ENCODE measurements around the gene SH2D1B. TPM values are rescaled to one million over a fixed set of nuclear protein-coding genes. Genes with fewer than 3 reads are reported as not detected.
A peak's percentile ranks its signal among the peaks of the same experiment; 100 is the strongest.

SH2D1B gene
- total and polyA plus RNA-seq, 7 experiments from 2014 or later = 0.22 to 16.9 (median 1.7) TPM; not detected in 3

DNA sequence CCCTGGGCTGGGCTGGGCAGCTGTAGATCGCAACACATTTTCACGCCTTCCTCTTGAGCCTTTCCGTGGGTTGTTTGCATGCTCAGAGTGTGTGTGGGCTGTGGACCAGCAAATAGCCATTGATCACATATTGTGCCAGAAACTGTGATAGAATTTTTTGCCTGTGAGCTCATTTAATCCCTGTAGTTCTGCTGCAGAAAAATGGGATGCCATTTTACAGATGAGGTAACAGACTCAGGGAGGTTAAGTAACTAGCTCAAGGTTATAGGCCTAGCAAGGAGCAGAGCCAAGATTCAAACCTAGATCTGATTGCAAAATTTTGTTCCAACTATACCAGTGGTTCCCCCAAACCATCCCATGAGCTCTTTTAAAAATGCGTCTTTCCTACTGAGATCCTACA lies 45.8 kb downstream of the SH2D1B start:
- Histone ChIP-seq H3K27me3 (ENCODE audit: control insufficient read depth in 2 of 2, insufficient read depth in 2 of 2, low read length in 2 of 2) (no peaks in the 10 kb centered on the region), H3K27ac (ENCODE audit: low read depth, low read length) (no peak overlapping the region), H3K36me3 (ENCODE audit: control insufficient read depth in 2 of 3, insufficient read depth in 3 of 3, low read length in 3 of 3) (no peaks in the 10 kb centered on the region), H3K4me3 (ENCODE audit: low read length) (no peak overlapping the region), H3K4me1 (ENCODE audit: control insufficient read depth in 2 of 2, insufficient read depth in 2 of 2, low read length in 2 of 2) (no peaks in the 10 kb centered on the region), H3K9me3 (ENCODE audit: control insufficient read depth in 2 of 3, low read length in 3 of 3) (no peaks in the 10 kb centered on the region)
- Mint-ChIP-seq H3K36me3 (no peaks in the 10 kb centered on the region), H3K27me3 (peaks cover 0 to 11% (median 6%) of the 10 kb centered on the region in 5 donors), H3K4me3 (no peak overlapping the region), H3K27ac (no peak overlapping the region), H3K4me1 (no peaks in the 10 kb centered on the region), H3K9me3 (no peaks in the 10 kb centered on the region)
- POLR2A ChIA-PET = no interaction called here
- intact Hi-C loops (cut with micrococcal nuclease) = no loop called here
- no peak for DNase-seq
- CTCF ChIA-PET = no interaction called here
- no peak for ATAC-seq

DNA sequence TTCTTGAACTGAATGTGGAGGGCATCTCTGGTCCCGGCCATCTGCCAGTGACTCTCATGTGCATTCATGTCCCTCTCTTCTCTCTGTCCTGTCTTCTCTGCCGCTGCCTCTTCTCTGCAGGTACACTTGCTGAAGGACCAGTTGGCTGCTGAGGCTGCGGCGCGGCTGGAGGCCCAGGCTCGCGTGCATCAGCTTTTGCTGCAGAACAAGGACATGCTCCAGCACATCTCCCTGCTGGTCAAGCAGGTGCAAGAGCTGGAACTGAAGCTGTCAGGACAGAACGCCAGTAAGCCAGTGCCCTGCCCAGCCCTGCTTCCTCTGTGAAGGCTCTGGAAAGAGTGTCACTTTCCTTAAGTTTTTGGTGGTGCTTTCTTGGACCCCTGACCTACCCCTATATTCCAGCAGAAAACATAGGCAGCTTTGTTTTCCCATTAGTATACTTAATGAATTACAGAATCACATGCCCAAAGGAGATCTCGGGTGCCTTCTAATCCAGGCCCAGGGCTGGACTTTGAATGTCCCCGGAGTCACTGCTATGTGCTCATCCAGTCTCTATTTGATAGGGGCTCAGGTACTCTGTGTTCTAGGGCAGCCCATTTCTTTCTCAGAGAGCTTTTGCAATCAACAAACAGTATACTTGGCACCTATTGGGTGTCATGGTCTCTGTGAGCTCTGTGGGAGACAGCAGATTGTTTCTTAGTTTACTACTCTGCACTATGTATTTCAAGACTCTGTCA lies 46.5 kb downstream of the SH2D1B start:
- Histone ChIP-seq H3K27ac (ENCODE audit: low read depth, low read length) (no peak overlapping the region), H3K36me3 (ENCODE audit: control insufficient read depth in 2 of 3, insufficient read depth in 3 of 3, low read length in 3 of 3) (no peaks in the 10 kb centered on the region), H3K4me3 (ENCODE audit: low read length) (no peak overlapping the region), H3K9me3 (ENCODE audit: control insufficient read depth in 2 of 3, low read length in 3 of 3) (no peaks in the 10 kb centered on the region), H3K27me3 (ENCODE audit: control insufficient read depth in 2 of 2, insufficient read depth in 2 of 2, low read length in 2 of 2) (no peaks in the 10 kb centered on the region), H3K4me1 (ENCODE audit: control insufficient read depth in 2 of 2, insufficient read depth in 2 of 2, low read length in 2 of 2) (no peaks in the 10 kb centered on the region)
- CTCF ChIA-PET = no interaction called here
- Mint-ChIP-seq H3K9me3 (no peaks in the 10 kb centered on the region), H3K27me3 (peaks cover 0 to 11% (median 6%) of the 10 kb centered on the region in 5 donors), H3K4me3 (no peak overlapping the region), H3K27ac (no peak overlapping the region), H3K36me3 (no peaks in the 10 kb centered on the region), H3K4me1 (no peaks in the 10 kb centered on the region)
- DNase-seq (no peak), ATAC-seq (no peak)
- intact Hi-C loops (cut with micrococcal nuclease) = no loop called here
- POLR2A ChIA-PET = no interaction called here

DNA sequence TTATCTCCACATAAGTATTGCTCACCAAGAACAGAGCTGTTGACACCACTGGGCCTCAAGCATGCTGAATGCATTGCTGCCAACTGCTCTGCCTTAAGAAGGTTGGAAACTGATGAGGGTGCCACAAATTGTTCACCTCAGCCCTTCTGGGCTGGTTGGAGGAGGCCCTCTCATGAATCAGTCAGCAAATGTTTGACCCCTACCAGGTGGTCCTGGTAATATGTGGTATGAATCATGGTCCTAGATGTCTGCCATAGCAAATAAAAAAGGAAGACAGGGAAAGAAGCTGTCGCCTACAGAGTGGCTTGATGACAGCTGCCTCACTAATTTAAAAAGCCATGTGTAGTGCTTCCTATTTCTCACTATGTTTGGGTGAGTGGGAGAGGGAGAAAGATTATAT lies 47.4 kb downstream of the SH2D1B start:
- intact Hi-C loops (cut with micrococcal nuclease) = no loop called here
- Mint-ChIP-seq H3K27ac (peak overlapping the region in 1 of 9 donors; percentile 57), H3K27me3 (peaks cover 0 to 11% (median 8%) of the 10 kb centered on the region in 5 donors), H3K4me3 (no peak overlapping the region), H3K36me3 (no peaks in the 10 kb centered on the region), H3K9me3 (no peaks in the 10 kb centered on the region), H3K4me1 (no peaks in the 10 kb centered on the region)
- DNase-seq (no peak), ATAC-seq (no peak)
- no peaks in the 10 kb centered on the region for H3K4me1 ChIP-seq (ENCODE audit: control insufficient read depth in 2 of 2, insufficient read depth in 2 of 2, low read length in 2 of 2)
- no peaks in the 10 kb centered on the region for H3K36me3 ChIP-seq (ENCODE audit: control insufficient read depth in 2 of 3, insufficient read depth in 3 of 3, low read length in 3 of 3)
- ChIA-PET POLR2A (no interaction called here), CTCF (no interaction called here)
- H3K27me3 ChIP-seq (ENCODE audit: control insufficient read depth in 2 of 2, insufficient read depth in 2 of 2, low read length in 2 of 2) = no peaks in the 10 kb centered on the region
- H3K4me3 ChIP-seq (ENCODE audit: low read length) = no peak overlapping the region
- H3K9me3 ChIP-seq (ENCODE audit: control insufficient read depth in 2 of 3, low read length in 3 of 3) = no peaks in the 10 kb centered on the region
- H3K27ac ChIP-seq (ENCODE audit: low read depth, low read length) = no peak overlapping the region

DNA sequence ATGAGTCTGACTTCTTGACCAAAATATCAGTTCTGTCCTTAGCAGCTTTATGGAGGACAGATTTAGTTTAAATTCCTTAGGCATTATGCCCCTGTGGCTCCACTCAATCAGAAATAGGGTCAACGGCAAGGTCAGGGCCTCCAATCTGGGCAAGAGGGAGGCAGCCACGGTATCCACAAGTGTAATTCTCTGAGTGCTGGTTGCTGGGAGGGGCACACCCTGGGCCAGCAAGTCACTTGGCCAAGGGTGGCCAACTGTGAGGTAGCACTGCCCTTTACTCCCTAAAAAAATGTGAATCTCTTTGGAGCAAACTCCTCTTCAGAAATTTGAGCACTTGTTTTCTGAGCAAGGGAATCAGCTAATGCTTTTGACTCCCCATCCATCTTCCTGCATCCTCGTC lies 48.1 kb downstream of the SH2D1B start:
- intact Hi-C loops (cut with micrococcal nuclease) = no loop called here
- no peak for ATAC-seq

DNA sequence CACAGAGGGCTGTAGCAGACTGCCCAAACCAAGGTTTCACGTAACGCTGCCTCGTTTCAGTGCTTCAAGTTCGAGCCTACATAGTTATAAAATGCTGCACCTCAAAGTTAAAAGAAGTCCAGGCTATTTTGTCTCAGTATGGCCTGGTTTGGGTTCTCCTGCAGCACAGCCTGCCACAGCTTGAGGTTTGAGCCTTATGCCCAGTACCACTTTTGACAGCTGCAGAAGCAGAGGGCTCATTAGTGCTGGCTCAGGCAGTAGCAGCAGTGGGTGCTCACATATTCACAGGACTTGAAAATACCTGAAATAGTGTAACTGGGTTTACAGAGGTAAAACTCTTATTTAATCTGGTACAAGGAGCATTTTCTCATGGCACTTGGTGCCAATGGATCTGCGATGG lies 50.6 kb downstream of the SH2D1B start:
- no peak overlapping the region for H3K4me3 ChIP-seq (ENCODE audit: low read length)
- Mint-ChIP-seq H3K36me3 (no peaks in the 10 kb centered on the region), H3K27ac (no peak overlapping the region), H3K27me3 (peaks cover 0 to 20% (median 16%) of the 10 kb centered on the region in 5 donors), H3K9me3 (no peaks in the 10 kb centered on the region), H3K4me1 (no peaks in the 10 kb centered on the region), H3K4me3 (no peak overlapping the region)
- DNase-seq (no peak), ATAC-seq (no peak)
- no peaks in the 10 kb centered on the region for H3K9me3 ChIP-seq (ENCODE audit: control insufficient read depth in 2 of 3, low read length in 3 of 3)
- POLR2A ChIA-PET = no interaction called here
- CTCF ChIA-PET = no interaction called here
- no peaks in the 10 kb centered on the region for H3K27me3 ChIP-seq (ENCODE audit: control insufficient read depth in 2 of 2, insufficient read depth in 2 of 2, low read length in 2 of 2)
- no peak overlapping the region for H3K27ac ChIP-seq (ENCODE audit: low read depth, low read length)
- H3K4me1 ChIP-seq (ENCODE audit: control insufficient read depth in 2 of 2, insufficient read depth in 2 of 2, low read length in 2 of 2) = no peaks in the 10 kb centered on the region
- H3K36me3 ChIP-seq (ENCODE audit: control insufficient read depth in 2 of 3, insufficient read depth in 3 of 3, low read length in 3 of 3) = no peaks in the 10 kb centered on the region
- intact Hi-C loops (cut with micrococcal nuclease) = no loop called here

More for the DNA sequence above, 48.1 kb downstream of the SH2D1B start:
- no peaks in the 10 kb centered on the region for H3K9me3 Mint-ChIP-seq
- no peak for DNase-seq
- ChIA-PET POLR2A (no interaction called here), CTCF (no interaction called here)
- no peaks in the 10 kb centered on the region for H3K27me3 ChIP-seq (ENCODE audit: control insufficient read depth in 2 of 2, insufficient read depth in 2 of 2, low read length in 2 of 2)
- no peak overlapping the region for H3K4me3 ChIP-seq (ENCODE audit: low read length)
- H3K36me3 Mint-ChIP-seq = no peaks in the 10 kb centered on the region
- H3K27ac Mint-ChIP-seq = no peak overlapping the region
- no peaks in the 10 kb centered on the region for H3K36me3 ChIP-seq (ENCODE audit: control insufficient read depth in 2 of 3, insufficient read depth in 3 of 3, low read length in 3 of 3)
- H3K27ac ChIP-seq (ENCODE audit: low read depth, low read length) = no peak overlapping the region
- H3K4me1 Mint-ChIP-seq = no peaks in the 10 kb centered on the region
- no peaks in the 10 kb centered on the region for H3K9me3 ChIP-seq (ENCODE audit: control insufficient read depth in 2 of 3, low read length in 3 of 3)
- no peak overlapping the region for H3K4me3 Mint-ChIP-seq
- no peaks in the 10 kb centered on the region for H3K4me1 ChIP-seq (ENCODE audit: control insufficient read depth in 2 of 2, insufficient read depth in 2 of 2, low read length in 2 of 2)
- H3K27me3 Mint-ChIP-seq = peaks cover 0 to 11% (median 8%) of the 10 kb centered on the region in 5 donors

DNA sequence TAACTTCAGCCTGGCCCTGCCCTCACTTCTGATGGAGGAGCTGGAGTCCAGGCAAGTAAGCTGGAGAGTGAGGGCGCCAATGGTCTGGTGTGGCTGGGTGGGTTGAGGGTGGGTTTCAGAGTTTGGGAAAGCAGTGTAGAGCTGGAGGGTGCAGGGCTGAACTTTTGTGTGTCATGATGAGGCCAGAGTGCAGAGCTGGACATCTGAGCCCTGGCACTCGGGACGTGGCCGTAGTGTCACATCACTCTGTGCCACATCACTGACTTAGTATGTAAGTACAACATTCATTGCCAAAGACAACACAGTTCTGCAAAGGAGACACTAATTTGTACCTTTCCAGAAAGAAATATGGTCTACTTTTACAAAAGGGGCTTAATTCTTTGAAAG lies 51.1 kb downstream of the SH2D1B start:
- Histone ChIP-seq H3K4me3 (ENCODE audit: low read length) (no peak overlapping the region), H3K9me3 (ENCODE audit: control insufficient read depth in 2 of 3, low read length in 3 of 3) (no peaks in the 10 kb centered on the region), H3K36me3 (ENCODE audit: control insufficient read depth in 2 of 3, insufficient read depth in 3 of 3, low read length in 3 of 3) (no peaks in the 10 kb centered on the region), H3K27me3 (ENCODE audit: control insufficient read depth in 2 of 2, insufficient read depth in 2 of 2, low read length in 2 of 2) (no peaks in the 10 kb centered on the region), H3K27ac (ENCODE audit: low read depth, low read length) (no peak overlapping the region), H3K4me1 (ENCODE audit: control insufficient read depth in 2 of 2, insufficient read depth in 2 of 2, low read length in 2 of 2) (no peaks in the 10 kb centered on the region)
- no peaks in the 10 kb centered on the region for H3K4me1 Mint-ChIP-seq
- intact Hi-C loops (cut with micrococcal nuclease) = no loop called here
- H3K9me3 Mint-ChIP-seq = no peaks in the 10 kb centered on the region
- H3K36me3 Mint-ChIP-seq = no peaks in the 10 kb centered on the region
- H3K27me3 Mint-ChIP-seq = peaks cover 0 to 20% (median 16%) of the 10 kb centered on the region in 5 donors
- DNase-seq (no peak), ATAC-seq (no peak)
- ChIA-PET CTCF (no interaction called here), POLR2A (no interaction called here)
- no peak overlapping the region for H3K4me3 Mint-ChIP-seq
- no peak overlapping the region for H3K27ac Mint-ChIP-seq

- ATAC-seq = no peak
- Histone ChIP-seq H3K27me3 (ENCODE audit: control insufficient read depth in 2 of 2, insufficient read depth in 2 of 2, low read length in 2 of 2) (no peaks in the 10 kb centered on the region), H3K4me3 (ENCODE audit: low read length) (no peak overlapping the region), H3K9me3 (ENCODE audit: control insufficient read depth in 2 of 3, low read length in 3 of 3) (no peaks in the 10 kb centered on the region), H3K27ac (ENCODE audit: low read depth, low read length) (no peak overlapping the region), H3K4me1 (ENCODE audit: control insufficient read depth in 2 of 2, insufficient read depth in 2 of 2, low read length in 2 of 2) (no peaks in the 10 kb centered on the region), H3K36me3 (ENCODE audit: control insufficient read depth in 2 of 3, insufficient read depth in 3 of 3, low read length in 3 of 3) (no peaks in the 10 kb centered on the region)
- ChIA-PET CTCF (no interaction called here), POLR2A (no interaction called here)
- H3K4me1 Mint-ChIP-seq = no peaks in the 10 kb centered on the region
- intact Hi-C loops (cut with micrococcal nuclease) = no loop called here
- no peaks in the 10 kb centered on the region for H3K36me3 Mint-ChIP-seq
- H3K27ac Mint-ChIP-seq = no peak overlapping the region
- H3K27me3 Mint-ChIP-seq = peaks cover 0 to 23% (median 16%) of the 10 kb centered on the region in 5 donors
- H3K9me3 Mint-ChIP-seq = no peaks in the 10 kb centered on the region
- DNase-seq = no peak
- no peak overlapping the region for H3K4me3 Mint-ChIP-seq
Observed at GRCh38 chr1:162360237-162360873, 51.6 kb downstream of the SH2D1B start.

All from naive thymus-derived CD4-positive, alpha-beta T cell (primary cell).